Choroid plexus epithelial cell (primary cell): ENCODE data around the gene COL5A2.

Experiments used
- DNase-seq: peaks from one replicate; pipeline ENCODE4 v3.0.0-alpha.2; 2010; ENCODE audit warnings: low read depth
- H3K4me3 ChIP-seq: 2 replicates; pipeline ENCODE4 v1.5.1; 2011; ENCODE audit warnings: low read depth, mild to moderate bottlenecking, control low read depth, low read length, moderate library complexity
- CTCF ChIP-seq: conservative IDR thresholded peaks from 2 replicates; pipeline ENCODE4 v1.5.1; 2011; ENCODE audit warnings: low read depth, mild to moderate bottlenecking, control low read depth, inconsistent platforms, low read length, moderate library complexity

The COL5A2 gene

GRCh38 chr2:189171956-189172609, 7.5 kb downstream of the COL5A2 start:
- DNase-seq, result peak; percentile 54
- no peak overlapping the region for H3K4me3 ChIP-seq
- TF ChIP-seq CTCF, result no peak

GRCh38 chr2:189168856-189169499, 10.6 kb downstream of the COL5A2 start:
- no peak for TF ChIP-seq CTCF
- H3K4me3 ChIP-seq, result no peak overlapping the region
- DNase-seq, result no peak

- no peak overlapping the region for H3K4me3 ChIP-seq
- TF ChIP-seq CTCF, result no peak
- no peak for DNase-seq
Observed at GRCh38 chr2:189165656-189166380, 13.7 kb downstream of the COL5A2 start.

DNA sequence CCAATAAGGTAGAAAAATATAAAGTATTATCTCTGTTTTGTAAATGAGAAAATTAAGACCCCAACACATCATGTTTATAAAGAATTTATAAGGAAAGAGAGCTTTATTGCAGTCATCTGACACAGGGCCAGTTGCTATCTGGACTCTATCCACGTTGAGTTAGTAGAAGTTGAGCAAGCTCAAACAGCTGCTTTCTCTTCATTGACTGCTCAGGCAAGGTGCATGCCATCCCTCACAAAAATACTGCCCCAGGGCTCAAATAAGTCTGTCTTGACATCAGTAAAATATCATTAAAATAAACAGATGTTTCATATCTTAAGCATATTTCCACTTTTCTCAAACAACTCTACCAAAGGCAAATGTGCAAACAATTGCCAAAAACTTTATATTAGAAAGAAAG, 14.8 kb downstream of the COL5A2 start:
- TF ChIP-seq CTCF, result no peak
- peak; percentile 72 for DNase-seq
- H3K4me3 ChIP-seq, result no peak overlapping the region

- H3K4me3 ChIP-seq, result no peak overlapping the region
- TF ChIP-seq CTCF, result no peak
- peak; percentile 87 for DNase-seq
Observed at GRCh38 chr2:189163889-189164288, 15.7 kb downstream of the COL5A2 start.

GRCh38 chr2:189162566-189162965, 17.0 kb downstream of the COL5A2 start:
- DNase-seq, result no peak
- H3K4me3 ChIP-seq, result no peak overlapping the region
- TF ChIP-seq CTCF, result no peak
